Stimulated activated naive CD8-positive, alpha-beta T cell treated with anti-CD3 and anti-CD28 coated beads, Interleukin-15, Interleukin-2, amounts not matched to agents 100 ng/mL and 50 ng/mL, for 24 hours (primary cell): ENCODE measurements around the gene PARP14.
"Not testable (repeated sequence)": the region's sequence is repeated elsewhere in the genome, so short reads cannot be mapped to it uniquely, and the experiment has no call there.

ENCODE experiments used
- H3K27ac Mint-ChIP-seq: one replicate; pipeline ENCODE4 v1.8.0; 2021; ENCODE audit warnings: mild to moderate bottlenecking, mixed read lengths
- H3K27me3 Mint-ChIP-seq: one replicate; pipeline ENCODE4 v1.8.0; 2021; ENCODE audit warnings: mixed read lengths
- H3K36me3 Mint-ChIP-seq: one replicate; pipeline ENCODE4 v1.8.0; 2021; ENCODE audit warnings: low read depth, mixed read lengths
- H3K4me1 Mint-ChIP-seq: one replicate; pipeline ENCODE4 v1.8.0; 2021; ENCODE audit warnings: low read depth, mixed read lengths
- H3K4me3 Mint-ChIP-seq: one replicate; pipeline ENCODE4 v1.8.0; 2021; ENCODE audit warnings: mild to moderate bottlenecking, mixed read lengths
- H3K9me3 Mint-ChIP-seq: one replicate; pipeline ENCODE4 v1.8.0; 2021; ENCODE audit warnings: mixed read lengths

Gene PARP14

DNA sequence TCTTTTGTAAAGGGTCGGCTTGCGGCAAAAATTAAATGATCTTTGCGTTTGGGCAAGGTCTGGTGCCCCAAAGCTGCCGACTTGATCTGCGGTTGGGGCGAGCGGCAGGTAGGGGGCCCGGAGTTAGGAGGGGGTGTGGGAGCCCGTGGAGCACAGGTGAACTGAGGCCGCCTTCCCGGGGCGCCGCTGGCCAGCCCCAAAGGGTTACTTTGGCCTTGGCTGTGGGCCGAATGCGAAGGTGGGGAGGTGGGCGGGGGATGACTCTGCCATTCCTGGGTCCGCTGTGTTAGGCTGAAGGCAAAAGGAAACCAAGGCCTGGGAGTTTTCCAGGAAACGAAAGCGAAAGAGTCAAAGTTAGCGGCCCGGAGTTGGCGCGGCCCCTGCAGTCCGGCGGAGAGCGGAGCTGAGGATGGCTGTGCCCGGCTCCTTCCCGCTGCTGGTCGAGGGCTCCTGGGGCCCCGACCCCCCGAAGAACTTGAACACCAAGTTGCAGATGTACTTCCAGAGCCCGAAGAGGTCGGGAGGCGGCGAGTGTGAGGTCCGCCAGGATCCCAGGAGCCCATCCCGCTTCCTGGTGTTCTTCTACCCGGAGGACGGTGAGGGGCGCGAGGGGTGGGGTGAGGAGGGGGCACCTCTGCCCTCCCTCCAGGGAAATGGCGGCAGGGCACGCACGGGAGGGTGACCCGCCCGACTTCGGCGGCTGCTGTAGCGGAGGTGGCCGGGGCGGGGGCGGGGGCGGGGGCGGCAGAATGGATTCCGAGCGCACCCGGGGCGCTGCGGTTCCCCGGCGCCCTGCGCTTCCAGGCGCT lies at the start of gene PARP14:
Gene PARP14 (plus strand): TSS at position 365 of the 809 bp plus-strand sequence. CDS start 45 bp downstream, at position 410.
- H3K27ac Mint-ChIP-seq: peak within 1 kb of the TSS; percentile 98
- H3K36me3 Mint-ChIP-seq: peaks cover 26% of the 10 kb centered on the region
- no peaks in the 10 kb centered on the region for H3K9me3 Mint-ChIP-seq
- peak within 1 kb of the TSS; percentile 97 for H3K4me3 Mint-ChIP-seq
- H3K27me3 Mint-ChIP-seq: no peaks in the 10 kb centered on the region
- H3K4me1 Mint-ChIP-seq: peaks cover 63% of the 10 kb centered on the region

DNA sequence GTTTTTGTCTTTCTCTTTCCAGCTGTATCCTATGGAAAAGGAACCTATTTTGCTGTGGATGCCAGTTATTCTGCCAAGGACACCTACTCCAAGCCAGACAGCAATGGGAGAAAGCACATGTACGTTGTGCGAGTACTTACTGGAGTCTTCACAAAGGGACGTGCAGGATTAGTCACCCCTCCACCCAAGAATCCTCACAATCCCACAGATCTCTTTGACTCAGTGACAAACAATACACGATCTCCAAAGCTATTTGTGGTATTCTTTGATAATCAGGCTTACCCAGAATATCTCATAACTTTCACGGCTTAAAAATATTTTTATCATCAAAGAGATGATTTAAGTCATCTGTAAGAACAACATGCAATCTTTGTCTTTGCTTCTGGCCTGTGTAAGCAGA lies 44.9 kb upstream of the PARP14 start:
- Mint-ChIP-seq H3K36me3 (peaks cover 34% of the 10 kb centered on the region), H3K9me3 (no peaks in the 10 kb centered on the region), H3K4me1 (peaks cover under 1% of the 10 kb centered on the region), H3K27ac (no peak overlapping the region), H3K4me3 (no peak overlapping the region), H3K27me3 (no peaks in the 10 kb centered on the region)

- H3K36me3 Mint-ChIP-seq: peaks cover 34% of the 10 kb centered on the region
- H3K4me3 Mint-ChIP-seq: no peak overlapping the region
- H3K9me3 Mint-ChIP-seq: no peaks in the 10 kb centered on the region
- H3K27me3 Mint-ChIP-seq: no peaks in the 10 kb centered on the region
- no peak overlapping the region for H3K27ac Mint-ChIP-seq
- peaks cover 5% of the 10 kb centered on the region for H3K4me1 Mint-ChIP-seq
These were observed 43.9 kb upstream of the PARP14 start for GRCh38 chr3:122636697-122637096.

DNA sequence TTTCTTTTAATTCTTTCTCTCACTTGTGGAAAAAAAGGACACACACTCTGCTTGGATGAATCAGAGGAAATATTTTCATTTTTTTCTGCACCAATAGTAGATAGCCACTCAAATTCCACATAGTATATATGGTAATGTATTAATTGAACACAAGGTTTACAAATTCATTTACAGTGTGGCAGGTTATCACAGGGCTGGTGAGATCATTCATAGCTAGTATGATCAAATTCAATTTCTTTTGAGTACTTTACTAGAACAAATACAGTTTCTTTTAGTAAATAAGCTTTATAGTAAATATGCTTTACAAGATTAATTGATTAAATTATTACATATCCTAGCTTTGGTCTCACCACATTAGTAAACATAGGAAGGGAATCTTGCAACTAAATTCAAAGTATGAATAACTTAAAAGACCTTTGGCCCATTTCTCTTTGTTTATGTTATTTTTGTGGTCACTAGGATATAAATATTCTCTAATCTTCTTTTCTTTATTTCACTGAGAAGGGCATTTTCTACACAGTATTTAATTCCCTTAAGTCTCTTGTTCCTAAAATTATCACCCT lies 40.1 kb upstream of the PARP14 start:
- Mint-ChIP-seq H3K9me3 (no peaks in the 10 kb centered on the region), H3K27me3 (no peaks in the 10 kb centered on the region), H3K4me1 (peaks cover 37% of the 10 kb centered on the region), H3K27ac (no peak overlapping the region), H3K36me3 (peaks cover 24% of the 10 kb centered on the region), H3K4me3 (no peak overlapping the region)

DNA sequence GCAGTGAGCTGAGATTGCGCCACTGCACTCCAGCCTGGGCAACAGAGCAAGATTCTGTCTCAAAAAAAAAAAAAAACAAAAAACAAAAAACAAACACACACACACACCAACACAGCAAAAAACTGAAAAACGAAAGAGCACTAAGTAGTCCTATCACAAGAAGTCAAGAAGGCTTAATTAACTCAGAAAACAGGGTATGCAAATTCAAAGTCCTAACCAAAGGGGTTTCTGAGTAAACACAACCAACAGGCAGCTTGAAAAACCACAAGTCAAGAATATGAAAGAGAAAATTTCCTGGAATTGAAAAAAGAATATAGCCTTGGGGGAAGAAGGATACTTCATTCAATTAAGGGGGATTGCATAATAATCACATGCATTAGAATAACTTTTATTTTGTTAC lies 37.7 kb upstream of the PARP14 start:
- Mint-ChIP-seq H3K36me3 (peaks cover 10% of the 10 kb centered on the region), H3K4me1 (peaks cover 54% of the 10 kb centered on the region), H3K9me3 (no peaks in the 10 kb centered on the region), H3K27me3 (peaks cover 3% of the 10 kb centered on the region), H3K27ac (peak overlapping the region; percentile 50), H3K4me3 (peak overlapping the region; percentile 8)

- H3K4me1 Mint-ChIP-seq: peaks cover 49% of the 10 kb centered on the region
- H3K27me3 Mint-ChIP-seq: peaks cover 3% of the 10 kb centered on the region
- H3K4me3 Mint-ChIP-seq: peak overlapping the region; percentile 76
- H3K9me3 Mint-ChIP-seq: no peaks in the 10 kb centered on the region
- H3K36me3 Mint-ChIP-seq: no peaks in the 10 kb centered on the region
- peak overlapping the region; percentile 92 for H3K27ac Mint-ChIP-seq
These were observed 34.3 kb upstream of the PARP14 start for GRCh38 chr3:122646146-122646988.

DNA sequence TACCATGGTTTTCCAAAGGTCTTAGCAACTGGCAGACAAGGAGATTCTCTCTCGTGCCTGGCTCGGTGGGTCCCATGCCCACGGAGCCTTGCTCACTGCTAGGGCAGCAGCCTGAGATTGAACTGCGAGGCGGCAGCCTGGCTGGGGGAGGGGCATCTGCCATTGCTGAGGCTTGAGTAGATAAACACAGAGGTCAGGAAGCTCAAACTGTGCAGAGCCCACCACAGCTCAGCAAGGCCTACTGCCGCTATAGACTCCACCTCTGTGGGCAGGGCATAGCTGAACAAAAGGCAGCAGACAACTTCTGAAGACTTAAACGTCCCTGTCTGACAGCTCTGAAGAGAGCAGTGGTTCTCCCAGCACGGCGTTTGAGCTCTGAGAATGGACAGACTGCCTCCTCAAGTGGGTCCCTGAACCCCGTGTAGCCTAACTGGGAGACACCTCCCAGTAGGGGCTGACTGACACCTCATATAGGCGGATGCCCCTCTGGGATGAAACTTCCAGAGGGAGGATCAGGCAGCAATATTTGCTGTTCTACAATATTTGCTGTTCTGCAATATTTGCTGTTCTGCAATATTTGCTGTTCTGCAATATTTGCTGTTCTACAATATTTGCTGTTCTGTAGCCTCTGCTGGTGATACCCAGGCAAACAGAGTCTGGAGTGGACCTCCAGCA lies 29.3 kb upstream of the PARP14 start:
- peaks cover 16% of the 10 kb centered on the region for H3K4me1 Mint-ChIP-seq
- not testable (repeated sequence) for H3K4me3 Mint-ChIP-seq, H3K36me3 Mint-ChIP-seq, H3K27ac Mint-ChIP-seq, H3K9me3 Mint-ChIP-seq, H3K27me3 Mint-ChIP-seq

DNA sequence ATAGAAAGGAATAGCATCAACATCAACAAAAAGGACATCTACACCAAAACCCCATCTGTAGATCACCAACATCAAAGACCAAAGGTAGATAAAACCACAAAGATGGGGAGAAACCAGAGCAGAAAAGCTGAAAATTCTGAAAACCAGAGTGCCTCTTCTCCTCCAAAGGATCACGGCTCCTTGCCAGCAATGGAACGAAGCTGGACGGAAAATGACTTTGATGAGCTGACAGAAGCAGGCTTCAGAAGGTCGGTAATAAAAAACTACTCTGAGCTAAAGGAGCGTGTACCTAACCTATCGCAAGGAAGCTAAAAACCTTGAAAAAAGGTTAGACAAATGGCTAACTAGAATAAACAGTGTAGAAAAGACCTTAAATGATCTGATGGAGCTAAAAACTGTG lies 28.7 kb upstream of the PARP14 start:
- not testable (repeated sequence) for H3K9me3 Mint-ChIP-seq, H3K36me3 Mint-ChIP-seq, H3K27ac Mint-ChIP-seq, H3K4me3 Mint-ChIP-seq, H3K27me3 Mint-ChIP-seq
- H3K4me1 Mint-ChIP-seq: peaks cover 11% of the 10 kb centered on the region

DNA sequence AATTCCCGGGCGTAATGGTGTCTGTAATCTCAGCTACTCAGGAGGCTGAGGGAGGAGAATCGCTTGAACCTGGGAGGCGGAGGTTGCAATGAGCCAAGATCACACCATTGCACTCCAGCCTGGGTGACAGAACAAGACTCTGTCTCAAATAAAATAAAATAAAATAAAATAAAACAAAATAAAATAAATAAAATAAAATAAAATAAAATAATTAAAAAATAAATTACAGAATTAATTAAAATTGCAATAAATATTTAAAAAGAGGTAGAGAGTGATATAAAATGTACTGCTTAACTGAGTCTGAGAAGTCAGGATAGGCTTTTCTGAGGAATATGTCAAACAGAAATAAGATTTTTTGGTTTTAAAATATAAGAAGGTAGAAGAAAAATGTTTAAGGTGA lies 22.3 kb upstream of the PARP14 start:
- not testable (repeated sequence) for H3K4me1 Mint-ChIP-seq, H3K27ac Mint-ChIP-seq, H3K36me3 Mint-ChIP-seq, H3K27me3 Mint-ChIP-seq, H3K4me3 Mint-ChIP-seq, H3K9me3 Mint-ChIP-seq

GRCh38 chr3:122660297-122660974 lies 20.2 kb upstream of the PARP14 start:
- no peak overlapping the region for H3K27ac Mint-ChIP-seq
- no peaks in the 10 kb centered on the region for H3K27me3 Mint-ChIP-seq
- H3K4me1 Mint-ChIP-seq: peaks cover 10% of the 10 kb centered on the region
- no peaks in the 10 kb centered on the region for H3K9me3 Mint-ChIP-seq
- no peak overlapping the region for H3K4me3 Mint-ChIP-seq
- no peaks in the 10 kb centered on the region for H3K36me3 Mint-ChIP-seq

- Mint-ChIP-seq H3K36me3 (no peaks in the 10 kb centered on the region), H3K27me3 (no peaks in the 10 kb centered on the region), H3K9me3 (no peaks in the 10 kb centered on the region), H3K4me3 (no peak overlapping the region), H3K27ac (no peak overlapping the region), H3K4me1 (peaks cover 10% of the 10 kb centered on the region)
These were observed 19.0 kb upstream of the PARP14 start for GRCh38 chr3:122661633-122662032.

DNA sequence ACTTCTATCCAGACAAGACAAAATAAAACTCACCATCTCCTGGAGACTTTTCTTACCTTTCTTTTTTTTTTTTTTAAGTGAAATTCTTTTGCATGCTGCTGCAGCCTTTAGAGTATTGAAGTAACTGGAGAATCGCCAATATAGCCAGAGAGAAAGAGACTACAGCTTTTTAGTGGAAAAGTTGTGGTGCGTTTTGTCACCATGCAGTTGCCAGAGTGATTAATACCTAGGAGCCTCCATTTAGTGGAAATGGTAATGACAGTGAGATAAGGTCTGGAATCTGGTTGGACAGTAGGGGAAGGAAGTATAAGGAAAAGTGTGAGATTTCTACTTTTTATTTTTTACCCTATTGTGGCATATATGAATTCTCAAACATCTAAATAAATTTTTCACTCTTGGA lies 18.1 kb upstream of the PARP14 start:
- Mint-ChIP-seq H3K4me3 (no peak overlapping the region), H3K4me1 (peaks cover 10% of the 10 kb centered on the region), H3K36me3 (no peaks in the 10 kb centered on the region), H3K9me3 (no peaks in the 10 kb centered on the region), H3K27ac (no peak overlapping the region), H3K27me3 (no peaks in the 10 kb centered on the region)

DNA sequence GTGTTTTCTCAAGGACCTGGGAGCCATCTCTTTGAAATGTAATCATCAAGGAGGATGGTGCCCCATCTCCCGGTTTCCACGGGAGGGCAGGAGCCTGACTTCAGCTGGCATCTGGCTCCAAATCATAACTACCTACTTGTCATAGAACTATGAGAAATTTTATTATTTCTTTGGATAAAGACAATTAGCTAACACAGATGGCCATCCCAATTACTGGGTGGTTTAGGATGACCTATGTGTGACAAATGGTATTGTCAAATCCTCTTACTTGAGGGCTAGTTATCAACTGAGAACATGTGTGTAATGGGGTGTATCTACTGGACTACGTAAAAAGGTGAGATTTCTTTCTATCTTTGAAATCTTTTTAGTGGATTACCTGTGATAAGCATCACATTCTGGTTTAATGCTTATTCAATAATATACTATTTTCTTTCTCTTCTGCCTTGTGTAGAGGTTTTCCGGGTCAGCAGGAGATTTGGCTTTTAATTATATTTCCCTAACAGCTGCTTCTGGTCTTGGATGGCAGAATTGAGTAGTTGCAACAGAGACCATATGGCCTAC lies 15.3 kb upstream of the PARP14 start:
- no peaks in the 10 kb centered on the region for H3K27me3 Mint-ChIP-seq
- no peak overlapping the region for H3K27ac Mint-ChIP-seq
- no peaks in the 10 kb centered on the region for H3K36me3 Mint-ChIP-seq

DNA sequence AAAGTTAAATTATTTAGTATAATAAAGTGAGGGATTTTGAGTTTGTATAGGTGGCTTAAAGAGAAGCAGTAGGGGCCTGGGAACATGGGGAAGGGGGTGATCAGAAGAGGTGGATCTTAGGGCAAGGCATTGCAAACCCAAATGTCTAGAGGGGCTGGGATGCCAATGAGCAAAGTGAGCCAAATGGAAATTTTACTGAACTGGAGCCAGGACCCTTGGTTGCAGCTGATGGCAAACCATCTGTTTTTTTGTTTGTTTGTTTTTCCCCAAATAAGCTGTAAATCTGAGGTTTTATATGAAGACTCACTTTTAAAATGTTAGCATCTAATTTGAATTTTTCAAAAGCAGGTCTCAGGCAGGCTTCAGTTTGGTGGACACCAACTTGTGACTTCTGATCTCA lies 14.8 kb upstream of the PARP14 start:
- Mint-ChIP-seq H3K4me3 (no peak overlapping the region), H3K9me3 (peaks cover 3% of the 10 kb centered on the region), H3K27ac (no peak overlapping the region), H3K36me3 (no peaks in the 10 kb centered on the region), H3K27me3 (no peaks in the 10 kb centered on the region), H3K4me1 (peaks cover 24% of the 10 kb centered on the region)

More for the DNA sequence above, 15.3 kb upstream of the PARP14 start:
- no peaks in the 10 kb centered on the region for H3K9me3 Mint-ChIP-seq
- no peak overlapping the region for H3K4me3 Mint-ChIP-seq
- H3K4me1 Mint-ChIP-seq: peaks cover 24% of the 10 kb centered on the region
